Subcutaneous abdominal adipose tissue (tissue), 5 donors: ENCODE results near the gene DDX54.

Source experiments
- H3K27ac ChIP-seq: one replicate; pipeline ENCODE4 v1.7.0; 2013; ENCODE audit warnings: low read depth, mild to moderate bottlenecking, inconsistent platforms, low read length, moderate library complexity
- H3K27me3 ChIP-seq, 5 donors: one replicate each; pipeline ENCODE4 v1.7.0; 2013; ENCODE audit warnings: low read length in 5 of 5, inconsistent platforms in 1 of 5; ENCODE audit not compliant: control insufficient read depth in 5 of 5, insufficient read depth in 4 of 5
- H3K36me3 ChIP-seq, 5 donors: one replicate each; pipeline ENCODE4 v1.7.0; 2013; ENCODE audit warnings: low read length in 5 of 5; ENCODE audit not compliant: control insufficient read depth in 5 of 5, insufficient read depth in 5 of 5
- H3K4me1 ChIP-seq, 5 donors: one replicate each; pipeline ENCODE4 v1.7.0; 2013; ENCODE audit warnings: low read length in 5 of 5, mild to moderate bottlenecking in 3 of 5, moderate library complexity in 1 of 5; ENCODE audit not compliant: control insufficient read depth in 5 of 5, insufficient read depth in 5 of 5
- H3K4me3 ChIP-seq, 5 donors: one replicate each; pipeline ENCODE4 v1.7.0; 2013; ENCODE audit warnings: low read length in 5 of 5, low read depth in 1 of 5
- H3K9ac ChIP-seq, 5 donors: one replicate each; pipeline ENCODE4 v1.7.0; 2013; ENCODE audit warnings: low read length in 5 of 5, mild to moderate bottlenecking in 4 of 5, moderate library complexity in 3 of 5
- H3K9me3 ChIP-seq, 5 donors: one replicate each; pipeline ENCODE4 v1.7.0; 2013; ENCODE audit warnings: low read length in 5 of 5; ENCODE audit not compliant: control insufficient read depth in 5 of 5
- donor health status: healthy.
- donor health status: healthy.
- donor health status: healthy.
- donor health status: healthy.
- donor health status: healthy.

DDX54 gene

GRCh38 chr12:113164014-113164413, 21.3 kb downstream of the DDX54 start:
- Histone ChIP-seq H3K4me3 (no peak overlapping the region), H3K27ac (no peak overlapping the region), H3K36me3 (peaks cover 3 to 97% (median 89%) of the 10 kb centered on the region in 5 donors), H3K4me1 (peaks cover 0 to 11% (median 9%) of the 10 kb centered on the region in 5 donors), H3K27me3 (no peaks in the 10 kb centered on the region), H3K9me3 (no peaks in the 10 kb centered on the region), H3K9ac (no peak overlapping the region)

GRCh38 chr12:113163030-113163360, 22.3 kb downstream of the DDX54 start:
- Histone ChIP-seq H3K9ac (no peak overlapping the region), H3K4me3 (no peak overlapping the region), H3K4me1 (peaks cover 0 to 11% (median 9%) of the 10 kb centered on the region in 5 donors), H3K27ac (no peak overlapping the region), H3K27me3 (no peaks in the 10 kb centered on the region), H3K9me3 (no peaks in the 10 kb centered on the region), H3K36me3 (peaks cover 3 to 97% (median 89%) of the 10 kb centered on the region in 5 donors)

GRCh38 chr12:113162102-113163029, 22.9 kb downstream of the DDX54 start:
- Histone ChIP-seq H3K36me3 (peaks cover 3 to 97% (median 88%) of the 10 kb centered on the region in 5 donors), H3K9me3 (no peaks in the 10 kb centered on the region), H3K4me3 (no peak overlapping the region), H3K27ac (no peak overlapping the region), H3K27me3 (no peaks in the 10 kb centered on the region), H3K4me1 (peaks cover 0 to 11% (median 9%) of the 10 kb centered on the region in 5 donors), H3K9ac (no peak overlapping the region)

GRCh38 chr12:113161415-113162016, 23.8 kb downstream of the DDX54 start:
- Histone ChIP-seq H3K9me3 (no peaks in the 10 kb centered on the region), H3K27me3 (no peaks in the 10 kb centered on the region), H3K4me3 (no peak overlapping the region), H3K27ac (no peak overlapping the region), H3K36me3 (peaks cover 0 to 90% (median 81%) of the 10 kb centered on the region in 5 donors), H3K9ac (no peak overlapping the region), H3K4me1 (peaks cover 0 to 11% (median 9%) of the 10 kb centered on the region in 5 donors)

- Histone ChIP-seq H3K9ac (no peak overlapping the region), H3K36me3 (peaks cover 0 to 74% (median 66%) of the 10 kb centered on the region in 5 donors), H3K4me1 (peaks cover 0 to 11% (median 9%) of the 10 kb centered on the region in 5 donors), H3K9me3 (no peaks in the 10 kb centered on the region), H3K4me3 (no peak overlapping the region), H3K27ac (no peak overlapping the region), H3K27me3 (peaks cover 6 to 9% (median 7%) of the 10 kb centered on the region in 5 donors)
These were observed 25.3 kb downstream of the DDX54 start for GRCh38 chr12:113159937-113160336.

GRCh38 chr12:113158439-113159203, 26.7 kb downstream of the DDX54 start:
- peaks cover 7 to 14% (median 12%) of the 10 kb centered on the region in 5 donors for H3K27me3 ChIP-seq
- H3K36me3 ChIP-seq = peaks cover 0 to 62% (median 57%) of the 10 kb centered on the region in 5 donors
- H3K9me3 ChIP-seq = no peaks in the 10 kb centered on the region
- peaks cover 0 to 22% (median 17%) of the 10 kb centered on the region in 5 donors for H3K4me1 ChIP-seq
- H3K9ac ChIP-seq = no peak overlapping the region
- no peak overlapping the region for H3K27ac ChIP-seq
- H3K4me3 ChIP-seq = no peak overlapping the region

- Histone ChIP-seq H3K4me3 (no peak overlapping the region), H3K4me1 (peaks cover 0 to 30% (median 24%) of the 10 kb centered on the region in 5 donors), H3K27ac (no peak overlapping the region)
These were observed 27.9 kb downstream of the DDX54 start for GRCh38 chr12:113157218-113157859.

GRCh38 chr12:113155646-113156045, 29.6 kb downstream of the DDX54 start:
- Histone ChIP-seq H3K9ac (no peak overlapping the region), H3K9me3 (no peaks in the 10 kb centered on the region), H3K27me3 (peaks cover 7 to 27% (median 25%) of the 10 kb centered on the region in 5 donors), H3K4me3 (no peak overlapping the region), H3K36me3 (peaks cover 0 to 35% (median 32%) of the 10 kb centered on the region in 5 donors), H3K27ac (no peak overlapping the region), H3K4me1 (peaks cover 0 to 23% (median 18%) of the 10 kb centered on the region in 5 donors)

More at GRCh38 chr12:113157218-113157859, 27.9 kb downstream of the DDX54 start:
- H3K36me3 ChIP-seq = peaks cover 0 to 49% (median 46%) of the 10 kb centered on the region in 5 donors
- no peak overlapping the region for H3K9ac ChIP-seq
- H3K9me3 ChIP-seq = no peaks in the 10 kb centered on the region
- peaks cover 7 to 20% (median 16%) of the 10 kb centered on the region in 5 donors for H3K27me3 ChIP-seq

- no peak overlapping the region for H3K9ac ChIP-seq
- no peaks in the 10 kb centered on the region for H3K9me3 ChIP-seq
- peaks cover 7 to 30% (median 27%) of the 10 kb centered on the region in 5 donors for H3K27me3 ChIP-seq
- H3K27ac ChIP-seq = no peak overlapping the region
- no peak overlapping the region for H3K4me3 ChIP-seq
- H3K4me1 ChIP-seq = peaks cover 0 to 25% (median 18%) of the 10 kb centered on the region in 5 donors
- peaks cover 0 to 29% (median 26%) of the 10 kb centered on the region in 5 donors for H3K36me3 ChIP-seq
These were observed 30.2 kb downstream of the DDX54 start for GRCh38 chr12:113155060-113155459.
